ENCODE measurements around the gene PWWP2B. TPM values are rescaled to one million over a fixed set of nuclear protein-coding genes. Genes with fewer than 3 reads are reported as not detected.

Gene PWWP2B
- total and polyA plus RNA-seq, 11 donors: 10.5 to 23.5 (median 15.3) TPM

DNA sequence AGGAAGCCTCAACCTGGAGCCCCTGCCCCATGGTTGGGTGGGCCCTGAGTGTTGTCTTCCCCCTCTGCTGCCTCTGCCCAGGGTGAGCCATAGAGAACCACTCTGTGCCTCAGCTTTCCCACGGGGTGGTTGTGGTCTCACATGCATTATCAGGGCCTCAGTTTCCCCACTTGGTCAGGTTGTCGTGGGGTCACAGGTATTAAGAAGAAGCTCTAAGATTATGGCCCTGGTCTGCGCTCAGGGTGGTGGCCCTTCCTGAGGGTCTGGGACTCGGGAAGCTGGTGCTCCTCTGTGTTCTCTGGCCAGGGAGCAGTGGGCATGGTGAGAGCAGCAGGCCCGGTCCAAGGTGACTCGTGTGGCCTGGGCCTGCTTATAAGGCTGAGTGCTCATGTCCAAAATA, 47.2 kb upstream of the PWWP2B start:
- WGBS, 4 donors: 91 to 95% (median 92%) methylated on average over 6 of the region's 6 CpGs
- ATAC-seq: no peak
- H3K36me3 ChIP-seq: peaks cover 0 to 24% (median 10%) of the 10 kb centered on the region in 9 donors

DNA sequence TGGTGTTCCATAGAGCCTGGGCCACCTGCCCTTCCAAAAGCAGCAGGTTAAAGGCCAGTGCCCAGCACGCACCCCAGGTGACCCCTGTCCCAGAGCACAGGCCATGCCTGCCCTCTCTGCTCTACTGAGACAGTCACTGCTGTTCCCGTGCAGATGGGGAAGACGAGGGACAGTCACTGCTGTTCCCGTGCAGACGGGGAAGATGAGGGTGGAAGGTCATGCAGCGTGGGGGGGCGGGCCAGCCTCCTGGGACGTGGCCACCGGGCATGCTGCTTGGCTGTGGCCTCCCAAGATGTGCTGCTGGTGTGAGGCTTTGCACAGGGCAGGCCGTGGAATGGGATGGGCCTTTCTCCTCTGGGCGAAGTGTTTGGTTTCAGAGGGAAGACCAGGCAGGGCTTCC, 46.6 kb upstream of the PWWP2B start:
- Histone ChIP-seq H3K27me3 (no peaks in the 10 kb centered on the region), H3K36me3 (peaks cover 0 to 18% (median 4%) of the 10 kb centered on the region in 9 donors), H3K9me3 (no peaks in the 10 kb centered on the region), H3K4me3 (no peak overlapping the region), H3K4me1 (no peaks in the 10 kb centered on the region), H3K27ac (no peak overlapping the region)
- 83 to 85% (median 85%) methylated on average over 10 to 11 of the region's 11 CpGs for WGBS, 4 donors
- intact Hi-C loops (cut with DNase I): no loop called here
- DNase-seq: no peak
- no peak for ATAC-seq
- TF ChIP-seq, protein P1, sequence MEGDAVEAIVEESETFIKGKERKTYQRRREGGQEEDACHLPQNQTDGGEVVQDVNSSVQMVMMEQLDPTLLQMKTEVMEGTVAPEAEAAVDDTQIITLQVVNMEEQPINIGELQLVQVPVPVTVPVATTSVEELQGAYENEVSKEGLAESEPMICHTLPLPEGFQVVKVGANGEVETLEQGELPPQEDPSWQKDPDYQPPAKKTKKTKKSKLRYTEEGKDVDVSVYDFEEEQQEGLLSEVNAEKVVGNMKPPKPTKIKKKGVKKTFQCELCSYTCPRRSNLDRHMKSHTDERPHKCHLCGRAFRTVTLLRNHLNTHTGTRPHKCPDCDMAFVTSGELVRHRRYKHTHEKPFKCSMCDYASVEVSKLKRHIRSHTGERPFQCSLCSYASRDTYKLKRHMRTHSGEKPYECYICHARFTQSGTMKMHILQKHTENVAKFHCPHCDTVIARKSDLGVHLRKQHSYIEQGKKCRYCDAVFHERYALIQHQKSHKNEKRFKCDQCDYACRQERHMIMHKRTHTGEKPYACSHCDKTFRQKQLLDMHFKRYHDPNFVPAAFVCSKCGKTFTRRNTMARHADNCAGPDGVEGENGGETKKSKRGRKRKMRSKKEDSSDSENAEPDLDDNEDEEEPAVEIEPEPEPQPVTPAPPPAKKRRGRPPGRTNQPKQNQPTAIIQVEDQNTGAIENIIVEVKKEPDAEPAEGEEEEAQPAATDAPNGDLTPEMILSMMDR (IDR thresholded peaks at IDR 0.05): no peak
- TF ChIP-seq POLR2A (IDR thresholded peaks at IDR 0.05): no peak

More for the DNA sequence above, 47.2 kb upstream of the PWWP2B start:
- intact Hi-C loops (cut with DNase I): loop anchor here in 2 of 10 donors (2.0 kb wide), 1 partner anchor 125 kb away; no protein-coding TSS in a partner anchor
- H3K4me3 ChIP-seq: no peak overlapping the region
- no peak for DNase-seq
- no peaks in the 10 kb centered on the region for H3K9me3 ChIP-seq
- H3K4me1 ChIP-seq: no peaks in the 10 kb centered on the region
- H3K27ac ChIP-seq: no peak overlapping the region
- no peaks in the 10 kb centered on the region for H3K27me3 ChIP-seq
- no peak for TF ChIP-seq POLR2A (IDR thresholded peaks at IDR 0.05)
- TF ChIP-seq, protein P1 (IDR thresholded peaks at IDR 0.05): no peak

DNA sequence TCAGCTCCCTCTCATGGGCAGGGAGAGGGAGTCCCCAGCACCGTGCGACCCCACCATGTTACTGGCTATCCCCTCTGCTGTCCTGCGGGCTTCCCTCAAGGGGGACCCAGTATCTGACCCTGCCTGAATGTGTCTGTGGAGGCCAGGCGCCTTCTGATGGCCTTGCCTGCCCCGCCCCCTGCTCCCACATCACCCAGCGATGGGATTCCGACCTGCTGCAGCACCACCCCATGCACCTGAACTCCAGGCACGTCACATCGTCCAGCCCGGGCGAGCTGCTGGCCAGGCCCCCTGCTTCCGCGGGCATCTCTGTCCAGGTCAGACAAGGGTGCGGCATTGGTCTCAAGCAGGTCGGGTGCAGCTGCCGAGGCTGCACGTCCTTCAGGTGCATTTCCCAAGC, 46.1 kb upstream of the PWWP2B start:
- intact Hi-C loops (cut with DNase I): no loop called here
- Histone ChIP-seq H3K4me1 (no peaks in the 10 kb centered on the region), H3K36me3 (peaks cover 0 to 15% (median 3%) of the 10 kb centered on the region in 9 donors), H3K27me3 (no peaks in the 10 kb centered on the region), H3K4me3 (no peak overlapping the region), H3K9me3 (no peaks in the 10 kb centered on the region), H3K27ac (no peak overlapping the region)
- TF ChIP-seq POLR2A (IDR thresholded peaks at IDR 0.05): no peak
- TF ChIP-seq, protein P1 (IDR thresholded peaks at IDR 0.05): no peak
- WGBS, 4 donors: 93 to 96% (median 95%) methylated on average over 16 to 17 of the region's 17 CpGs
- ATAC-seq (no peak), DNase-seq (no peak)

DNA sequence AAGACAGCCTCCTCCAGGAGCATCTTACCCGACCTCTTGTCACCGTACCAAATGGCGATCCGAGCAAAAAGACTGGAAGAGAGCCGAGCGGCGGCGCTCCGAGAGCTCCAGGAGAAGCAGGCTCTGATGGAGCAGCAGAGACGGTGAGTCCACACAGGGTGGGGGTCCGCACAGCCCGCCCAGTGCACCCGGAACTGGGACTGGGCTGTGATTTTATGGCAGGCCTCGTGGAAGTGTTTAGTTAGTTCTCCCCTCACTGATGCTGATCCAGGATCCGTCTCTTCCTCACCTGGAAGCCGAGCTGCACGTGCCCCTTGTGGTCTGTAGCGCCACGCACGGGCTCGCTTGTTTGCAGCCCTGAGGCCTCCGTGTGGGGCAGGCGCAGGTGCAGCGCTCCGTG, 45.4 kb upstream of the PWWP2B start:
- no peaks in the 10 kb centered on the region for H3K9me3 ChIP-seq
- TF ChIP-seq POLR2A (IDR thresholded peaks at IDR 0.05): no peak
- no peak for ATAC-seq
- H3K27ac ChIP-seq: no peak overlapping the region
- no peak for DNase-seq
- peaks cover 0 to 15% (median 3%) of the 10 kb centered on the region in 9 donors for H3K36me3 ChIP-seq
- no peaks in the 10 kb centered on the region for H3K27me3 ChIP-seq
- intact Hi-C loops (cut with DNase I): loop anchor here in 8 of 10 donors (1.0 to 2.0 kb wide), 3 partner anchors 127 to 129 kb away; no protein-coding TSS in a partner anchor
- H3K4me1 ChIP-seq: no peaks in the 10 kb centered on the region
- WGBS, 4 donors: 91 to 94% (median 92%) methylated on average over 24 to 25 of the region's 25 CpGs
- H3K4me3 ChIP-seq: no peak overlapping the region

Measured in heart left ventricle (tissue), 16 donors.